Measurements from ENCODE around the gene AFP.

AFP gene

DNA sequence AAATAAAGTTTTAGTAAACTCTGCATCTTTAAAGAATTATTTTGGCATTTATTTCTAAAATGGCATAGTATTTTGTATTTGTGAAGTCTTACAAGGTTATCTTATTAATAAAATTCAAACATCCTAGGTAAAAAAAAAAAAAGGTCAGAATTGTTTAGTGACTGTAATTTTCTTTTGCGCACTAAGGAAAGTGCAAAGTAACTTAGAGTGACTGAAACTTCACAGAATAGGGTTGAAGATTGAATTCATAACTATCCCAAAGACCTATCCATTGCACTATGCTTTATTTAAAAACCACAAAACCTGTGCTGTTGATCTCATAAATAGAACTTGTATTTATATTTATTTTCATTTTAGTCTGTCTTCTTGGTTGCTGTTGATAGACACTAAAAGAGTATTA, 31.6 kb upstream of the AFP start:
- Histone ChIP-seq H3K27ac (ENCODE audit: insufficient read depth, low read length, poor library complexity, severe bottlenecking) (no peak overlapping the region), H3K9me3 (ENCODE audit: control insufficient read depth, low read length) (no peaks in the 10 kb centered on the region), H3K27me3 (replicated peaks; ENCODE audit: control insufficient read depth, insufficient read depth, low read length, poor library complexity, severe bottlenecking) (no peaks in the 10 kb centered on the region), H3K4me1 (ENCODE audit: control insufficient read depth, insufficient read depth, low read length, poor library complexity, severe bottlenecking) (no peaks in the 10 kb centered on the region), H3K4me3 (ENCODE audit: insufficient read depth, low read depth, low read length, poor library complexity, severe bottlenecking) (no peak overlapping the region), H3K36me3 (ENCODE audit: control insufficient read depth, insufficient read depth, low read length) (no peaks in the 10 kb centered on the region)
- no peak for DNase-seq

DNA sequence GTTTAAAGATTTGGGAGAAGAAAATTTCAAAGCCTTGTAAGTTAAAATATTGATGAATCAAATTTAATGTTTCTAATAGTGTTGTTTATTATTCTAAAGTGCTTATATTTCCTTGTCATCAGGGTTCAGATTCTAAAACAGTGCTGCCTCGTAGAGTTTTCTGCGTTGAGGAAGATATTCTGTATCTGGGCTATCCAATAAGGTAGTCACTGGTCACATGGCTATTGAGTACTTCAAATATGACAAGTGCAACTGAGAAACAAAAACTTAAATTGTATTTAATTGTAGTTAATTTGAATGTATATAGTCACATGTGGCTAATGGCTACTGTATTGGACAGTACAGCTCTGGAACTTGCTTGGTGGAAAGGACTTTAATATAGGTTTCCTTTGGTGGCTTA, 30.9 kb upstream of the AFP start:
- Histone ChIP-seq H3K27ac (ENCODE audit: insufficient read depth, low read length, poor library complexity, severe bottlenecking) (no peak overlapping the region), H3K9me3 (ENCODE audit: control insufficient read depth, low read length) (no peaks in the 10 kb centered on the region), H3K4me1 (ENCODE audit: control insufficient read depth, insufficient read depth, low read length, poor library complexity, severe bottlenecking) (no peaks in the 10 kb centered on the region), H3K36me3 (ENCODE audit: control insufficient read depth, insufficient read depth, low read length) (no peaks in the 10 kb centered on the region), H3K4me3 (ENCODE audit: insufficient read depth, low read depth, low read length, poor library complexity, severe bottlenecking) (no peak overlapping the region), H3K27me3 (replicated peaks; ENCODE audit: control insufficient read depth, insufficient read depth, low read length, poor library complexity, severe bottlenecking) (no peaks in the 10 kb centered on the region)
- DNase-seq, result no peak

DNA sequence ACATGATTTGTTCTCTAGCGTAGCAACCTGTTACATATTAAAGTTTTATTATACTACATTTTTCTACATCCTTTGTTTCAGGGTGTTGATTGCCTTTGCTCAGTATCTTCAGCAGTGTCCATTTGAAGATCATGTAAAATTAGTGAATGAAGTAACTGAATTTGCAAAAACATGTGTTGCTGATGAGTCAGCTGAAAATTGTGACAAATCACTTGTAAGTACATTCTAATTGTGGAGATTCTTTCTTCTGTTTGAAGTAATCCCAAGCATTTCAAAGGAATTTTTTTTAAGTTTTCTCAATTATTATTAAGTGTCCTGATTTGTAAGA, 29.5 kb upstream of the AFP start:
- H3K9me3 ChIP-seq (ENCODE audit: control insufficient read depth, low read length), result no peaks in the 10 kb centered on the region
- DNase-seq, result no peak
- no peaks in the 10 kb centered on the region for H3K36me3 ChIP-seq (ENCODE audit: control insufficient read depth, insufficient read depth, low read length)
- no peaks in the 10 kb centered on the region for H3K27me3 ChIP-seq (replicated peaks; ENCODE audit: control insufficient read depth, insufficient read depth, low read length, poor library complexity, severe bottlenecking)
- H3K27ac ChIP-seq (ENCODE audit: insufficient read depth, low read length, poor library complexity, severe bottlenecking), result no peak overlapping the region
- no peak overlapping the region for H3K4me3 ChIP-seq (ENCODE audit: insufficient read depth, low read depth, low read length, poor library complexity, severe bottlenecking)
- no peaks in the 10 kb centered on the region for H3K4me1 ChIP-seq (ENCODE audit: control insufficient read depth, insufficient read depth, low read length, poor library complexity, severe bottlenecking)

DNA sequence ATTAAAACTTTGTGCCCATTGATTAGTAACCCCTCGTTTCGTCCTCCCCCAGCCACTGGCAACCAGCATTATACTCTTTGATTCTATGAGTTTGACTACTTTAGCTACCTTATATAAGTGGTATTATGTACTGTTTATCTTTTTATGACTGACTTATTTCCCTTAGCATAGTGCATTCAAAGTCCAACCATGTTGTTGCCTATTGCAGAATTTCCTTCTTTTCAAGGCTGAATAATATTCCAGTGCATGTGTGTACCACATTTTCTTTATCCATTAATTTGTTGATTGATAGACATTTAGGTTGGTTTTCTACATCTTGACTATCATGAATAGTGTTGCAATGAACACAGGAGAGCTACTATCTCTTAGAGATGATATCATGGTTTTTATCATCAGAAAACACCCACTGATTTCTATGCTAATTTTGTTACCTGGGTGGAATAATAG, 28.8 kb upstream of the AFP start:
- DNase-seq, result no peak
- Histone ChIP-seq H3K4me3 (ENCODE audit: insufficient read depth, low read depth, low read length, poor library complexity, severe bottlenecking) (no peak overlapping the region), H3K36me3 (ENCODE audit: control insufficient read depth, insufficient read depth, low read length) (no peaks in the 10 kb centered on the region), H3K27ac (ENCODE audit: insufficient read depth, low read length, poor library complexity, severe bottlenecking) (no peak overlapping the region), H3K4me1 (ENCODE audit: control insufficient read depth, insufficient read depth, low read length, poor library complexity, severe bottlenecking) (no peaks in the 10 kb centered on the region), H3K27me3 (replicated peaks; ENCODE audit: control insufficient read depth, insufficient read depth, low read length, poor library complexity, severe bottlenecking) (no peaks in the 10 kb centered on the region), H3K9me3 (ENCODE audit: control insufficient read depth, low read length) (no peaks in the 10 kb centered on the region)

DNA sequence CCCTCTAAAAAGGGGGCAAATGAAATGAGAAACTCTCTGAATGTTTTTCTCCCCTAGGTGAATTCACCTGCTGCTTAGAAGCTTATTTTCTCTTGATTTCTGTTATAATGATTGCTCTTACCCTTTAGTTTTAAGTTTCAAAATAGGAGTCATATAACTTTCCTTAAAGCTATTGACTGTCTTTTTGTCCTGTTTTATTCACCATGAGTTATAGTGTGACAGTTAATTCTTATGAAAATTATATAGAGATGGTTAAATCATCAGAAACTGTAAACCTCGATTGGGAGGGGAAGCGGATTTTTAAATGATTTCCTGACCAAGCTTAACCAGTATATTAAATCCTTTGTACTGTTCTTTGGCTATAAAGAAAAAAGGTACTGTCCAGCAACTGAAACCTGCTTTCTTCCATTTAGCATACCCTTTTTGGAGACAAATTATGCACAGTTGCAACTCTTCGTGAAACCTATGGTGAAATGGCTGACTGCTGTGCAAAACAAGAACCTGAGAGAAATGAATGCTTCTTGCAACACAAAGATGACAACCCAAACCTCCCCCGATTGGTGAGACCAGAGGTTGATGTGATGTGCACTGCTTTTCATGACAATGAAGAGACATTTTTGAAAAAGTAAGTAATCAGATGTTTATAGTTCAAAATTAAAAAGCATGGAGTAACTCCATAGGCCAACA, 27.7 kb upstream of the AFP start:
- H3K9me3 ChIP-seq (ENCODE audit: control insufficient read depth, low read length), result no peaks in the 10 kb centered on the region
- no peaks in the 10 kb centered on the region for H3K27me3 ChIP-seq (replicated peaks; ENCODE audit: control insufficient read depth, insufficient read depth, low read length, poor library complexity, severe bottlenecking)
- no peak overlapping the region for H3K4me3 ChIP-seq (ENCODE audit: insufficient read depth, low read depth, low read length, poor library complexity, severe bottlenecking)
- DNase-seq, result no peak
- no peak overlapping the region for H3K27ac ChIP-seq (ENCODE audit: insufficient read depth, low read length, poor library complexity, severe bottlenecking)
- H3K4me1 ChIP-seq (ENCODE audit: control insufficient read depth, insufficient read depth, low read length, poor library complexity, severe bottlenecking), result no peaks in the 10 kb centered on the region
- H3K36me3 ChIP-seq (ENCODE audit: control insufficient read depth, insufficient read depth, low read length), result no peaks in the 10 kb centered on the region

DNA sequence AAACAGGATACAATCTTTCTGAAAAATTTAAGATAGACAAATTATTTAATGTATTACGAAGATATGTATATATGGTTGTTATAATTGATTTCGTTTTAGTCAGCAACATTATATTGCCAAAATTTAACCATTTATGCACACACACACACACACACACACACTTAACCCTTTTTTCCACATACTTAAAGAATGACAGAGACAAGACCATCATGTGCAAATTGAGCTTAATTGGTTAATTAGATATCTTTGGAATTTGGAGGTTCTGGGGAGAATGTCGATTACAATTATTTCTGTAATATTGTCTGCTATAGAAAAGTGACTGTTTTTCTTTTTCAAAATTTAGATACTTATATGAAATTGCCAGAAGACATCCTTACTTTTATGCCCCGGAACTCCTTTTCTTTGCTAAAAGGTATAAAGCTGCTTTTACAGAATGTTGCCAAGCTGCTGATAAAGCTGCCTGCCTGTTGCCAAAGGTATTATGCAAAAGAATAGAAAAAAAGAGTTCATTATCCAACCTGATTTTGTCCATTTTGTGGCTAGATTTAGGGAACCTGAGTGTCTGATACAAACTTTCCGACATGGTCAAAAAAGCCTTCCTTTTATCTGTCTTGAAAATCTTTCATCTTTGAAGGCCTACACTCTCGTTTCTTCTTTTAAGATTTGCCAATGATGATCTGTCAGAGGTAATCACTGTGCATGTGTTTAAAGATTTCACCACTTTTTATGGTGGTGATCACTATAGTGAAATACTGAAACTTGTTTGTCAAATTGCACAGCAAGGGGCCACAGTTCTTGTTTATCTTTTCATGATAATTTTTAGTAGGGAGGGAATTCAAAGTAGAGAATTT, 26.8 kb upstream of the AFP start:
- H3K27me3 ChIP-seq (replicated peaks; ENCODE audit: control insufficient read depth, insufficient read depth, low read length, poor library complexity, severe bottlenecking), result no peaks in the 10 kb centered on the region
- no peaks in the 10 kb centered on the region for H3K36me3 ChIP-seq (ENCODE audit: control insufficient read depth, insufficient read depth, low read length)
- H3K4me1 ChIP-seq (ENCODE audit: control insufficient read depth, insufficient read depth, low read length, poor library complexity, severe bottlenecking), result no peaks in the 10 kb centered on the region
- no peaks in the 10 kb centered on the region for H3K9me3 ChIP-seq (ENCODE audit: control insufficient read depth, low read length)
- no peak overlapping the region for H3K4me3 ChIP-seq (ENCODE audit: insufficient read depth, low read depth, low read length, poor library complexity, severe bottlenecking)
- DNase-seq, result no peak
- no peak overlapping the region for H3K27ac ChIP-seq (ENCODE audit: insufficient read depth, low read length, poor library complexity, severe bottlenecking)

DNA sequence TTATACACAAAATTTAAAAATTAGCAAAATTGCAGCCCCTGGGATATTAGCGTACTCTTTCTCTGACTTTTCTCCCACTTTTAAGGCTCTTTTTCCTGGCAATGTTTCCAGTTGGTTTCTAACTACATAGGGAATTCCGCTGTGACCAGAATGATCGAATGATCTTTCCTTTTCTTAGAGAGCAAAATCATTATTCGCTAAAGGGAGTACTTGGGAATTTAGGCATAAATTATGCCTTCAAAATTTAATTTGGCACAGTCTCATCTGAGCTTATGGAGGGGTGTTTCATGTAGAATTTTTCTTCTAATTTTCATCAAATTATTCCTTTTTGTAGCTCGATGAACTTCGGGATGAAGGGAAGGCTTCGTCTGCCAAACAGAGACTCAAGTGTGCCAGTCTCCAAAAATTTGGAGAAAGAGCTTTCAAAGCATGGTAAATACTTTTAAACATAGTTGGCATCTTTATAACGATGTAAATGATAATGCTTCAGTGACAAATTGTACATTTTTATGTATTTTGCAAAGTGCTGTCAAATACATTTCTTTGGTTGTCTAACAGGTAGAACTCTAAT, 26.0 kb upstream of the AFP start:
- Histone ChIP-seq H3K27me3 (replicated peaks; ENCODE audit: control insufficient read depth, insufficient read depth, low read length, poor library complexity, severe bottlenecking) (no peaks in the 10 kb centered on the region), H3K36me3 (ENCODE audit: control insufficient read depth, insufficient read depth, low read length) (no peaks in the 10 kb centered on the region), H3K4me1 (ENCODE audit: control insufficient read depth, insufficient read depth, low read length, poor library complexity, severe bottlenecking) (no peaks in the 10 kb centered on the region), H3K4me3 (ENCODE audit: insufficient read depth, low read depth, low read length, poor library complexity, severe bottlenecking) (no peak overlapping the region), H3K27ac (ENCODE audit: insufficient read depth, low read length, poor library complexity, severe bottlenecking) (no peak overlapping the region), H3K9me3 (ENCODE audit: control insufficient read depth, low read length) (no peaks in the 10 kb centered on the region)
- DNase-seq, result no peak

DNA sequence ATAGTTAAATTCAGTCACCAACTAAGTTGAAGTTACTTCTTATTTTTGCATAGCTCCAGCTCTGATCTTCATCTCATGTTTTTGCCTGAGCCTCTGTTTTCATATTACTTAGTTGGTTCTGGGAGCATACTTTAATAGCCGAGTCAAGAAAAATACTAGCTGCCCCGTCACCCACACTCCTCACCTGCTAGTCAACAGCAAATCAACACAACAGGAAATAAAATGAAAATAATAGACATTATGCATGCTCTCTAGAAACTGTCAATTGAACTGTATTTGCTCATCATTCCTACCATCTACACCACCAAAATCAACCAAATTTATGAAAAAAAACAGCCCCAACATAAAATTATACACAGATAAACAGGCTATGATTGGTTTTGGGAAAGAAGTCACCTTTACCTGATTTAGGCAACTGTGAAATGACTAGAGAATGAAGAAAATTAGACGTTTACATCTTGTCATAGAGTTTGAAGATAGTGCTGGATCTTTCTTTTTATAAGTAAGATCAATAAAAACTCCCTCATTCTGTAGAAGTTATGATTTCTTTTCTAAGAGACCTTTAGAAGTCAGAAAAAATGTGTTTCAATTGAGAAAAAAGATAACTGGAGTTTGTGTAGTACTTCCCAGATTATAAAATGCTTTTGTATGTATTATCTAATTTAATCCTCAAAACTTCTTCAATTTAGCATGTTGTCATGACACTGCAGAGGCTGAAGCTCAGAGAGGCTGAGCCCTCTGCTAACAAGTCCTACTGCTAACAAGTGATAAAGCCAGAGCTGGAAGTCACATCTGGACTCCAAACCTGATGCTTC, 24.9 kb upstream of the AFP start:
- H3K27me3 ChIP-seq (replicated peaks; ENCODE audit: control insufficient read depth, insufficient read depth, low read length, poor library complexity, severe bottlenecking), result no peaks in the 10 kb centered on the region
- H3K27ac ChIP-seq (ENCODE audit: insufficient read depth, low read length, poor library complexity, severe bottlenecking), result no peak overlapping the region
- no peaks in the 10 kb centered on the region for H3K4me1 ChIP-seq (ENCODE audit: control insufficient read depth, insufficient read depth, low read length, poor library complexity, severe bottlenecking)
- no peak for DNase-seq
- no peak overlapping the region for H3K4me3 ChIP-seq (ENCODE audit: insufficient read depth, low read depth, low read length, poor library complexity, severe bottlenecking)
- H3K9me3 ChIP-seq (ENCODE audit: control insufficient read depth, low read length), result no peaks in the 10 kb centered on the region
- H3K36me3 ChIP-seq (ENCODE audit: control insufficient read depth, insufficient read depth, low read length), result no peaks in the 10 kb centered on the region

DNA sequence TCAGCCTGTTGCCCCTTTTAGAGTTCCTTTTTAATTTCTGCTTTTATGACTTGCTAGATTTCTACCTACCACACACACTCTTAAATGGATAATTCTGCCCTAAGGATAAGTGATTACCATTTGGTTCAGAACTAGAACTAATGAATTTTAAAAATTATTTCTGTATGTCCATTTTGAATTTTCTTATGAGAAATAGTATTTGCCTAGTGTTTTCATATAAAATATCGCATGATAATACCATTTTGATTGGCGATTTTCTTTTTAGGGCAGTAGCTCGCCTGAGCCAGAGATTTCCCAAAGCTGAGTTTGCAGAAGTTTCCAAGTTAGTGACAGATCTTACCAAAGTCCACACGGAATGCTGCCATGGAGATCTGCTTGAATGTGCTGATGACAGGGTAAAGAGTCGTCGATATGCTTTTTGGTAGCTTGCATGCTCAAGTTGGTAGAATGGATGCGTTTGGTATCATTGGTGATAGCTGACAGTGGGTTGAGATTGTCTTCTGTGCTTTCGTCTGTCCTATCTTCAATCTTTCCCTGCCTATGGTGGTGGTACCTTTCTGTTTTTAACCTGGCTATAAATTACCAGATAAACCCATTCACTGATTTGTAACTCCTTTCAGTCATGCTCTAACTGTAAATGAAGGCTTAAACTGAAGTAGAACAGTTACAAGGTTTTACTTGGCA, 24.1 kb upstream of the AFP start:
- H3K36me3 ChIP-seq (ENCODE audit: control insufficient read depth, insufficient read depth, low read length), result no peaks in the 10 kb centered on the region
- H3K27ac ChIP-seq (ENCODE audit: insufficient read depth, low read length, poor library complexity, severe bottlenecking), result no peak overlapping the region
- no peaks in the 10 kb centered on the region for H3K27me3 ChIP-seq (replicated peaks; ENCODE audit: control insufficient read depth, insufficient read depth, low read length, poor library complexity, severe bottlenecking)
- no peaks in the 10 kb centered on the region for H3K9me3 ChIP-seq (ENCODE audit: control insufficient read depth, low read length)
- DNase-seq, result no peak
- H3K4me1 ChIP-seq (ENCODE audit: control insufficient read depth, insufficient read depth, low read length, poor library complexity, severe bottlenecking), result no peaks in the 10 kb centered on the region
- no peak overlapping the region for H3K4me3 ChIP-seq (ENCODE audit: insufficient read depth, low read depth, low read length, poor library complexity, severe bottlenecking)
